AG20443 (cell line): ENCODE data around the gene SLC6A1.

Source experiments
- DNase-seq: peaks from one replicate; pipeline ENCODE4 v3.0.0; 2012; ENCODE audit warnings: low spot score, mixed read lengths

SLC6A1 gene

DNA sequence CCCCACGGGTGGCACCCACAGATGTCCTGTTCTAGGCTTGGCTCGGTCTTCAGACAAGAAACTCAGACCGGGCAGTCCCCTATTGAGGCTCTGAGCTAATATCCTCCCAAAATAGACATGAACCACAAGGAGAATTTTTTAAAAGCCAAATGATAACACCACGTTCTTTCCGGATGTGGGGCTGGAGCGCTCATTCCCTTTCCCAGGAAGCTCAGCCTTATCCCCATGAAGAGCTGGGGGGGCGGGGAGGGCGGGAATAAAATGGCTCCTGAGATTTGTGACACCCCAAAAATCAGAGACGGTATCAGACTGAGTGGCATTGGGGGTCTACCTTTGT, 1.1 kb downstream of the SLC6A1 start:
- DNase-seq = no peak

DNA sequence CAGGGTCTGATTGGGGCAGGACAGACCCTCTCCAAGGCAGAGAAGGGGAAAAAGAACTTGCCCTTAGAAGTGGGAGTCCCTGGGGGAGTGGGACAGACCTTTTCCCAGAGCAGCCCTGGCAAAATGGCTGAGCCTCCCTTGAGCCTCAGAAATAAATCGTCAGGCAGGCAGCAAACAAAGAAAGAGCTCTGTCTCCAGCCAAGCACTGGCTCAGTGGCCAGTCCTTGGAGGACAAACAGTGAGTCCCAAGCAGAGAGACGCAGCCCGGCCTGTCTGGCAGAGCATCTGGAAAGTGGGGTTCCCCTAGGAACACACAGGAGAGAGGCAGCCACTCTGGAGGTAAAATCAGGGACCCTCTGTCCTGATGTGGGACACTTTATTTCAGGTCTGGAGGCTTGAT, 1.8 kb downstream of the SLC6A1 start:
- no peak for DNase-seq

DNA sequence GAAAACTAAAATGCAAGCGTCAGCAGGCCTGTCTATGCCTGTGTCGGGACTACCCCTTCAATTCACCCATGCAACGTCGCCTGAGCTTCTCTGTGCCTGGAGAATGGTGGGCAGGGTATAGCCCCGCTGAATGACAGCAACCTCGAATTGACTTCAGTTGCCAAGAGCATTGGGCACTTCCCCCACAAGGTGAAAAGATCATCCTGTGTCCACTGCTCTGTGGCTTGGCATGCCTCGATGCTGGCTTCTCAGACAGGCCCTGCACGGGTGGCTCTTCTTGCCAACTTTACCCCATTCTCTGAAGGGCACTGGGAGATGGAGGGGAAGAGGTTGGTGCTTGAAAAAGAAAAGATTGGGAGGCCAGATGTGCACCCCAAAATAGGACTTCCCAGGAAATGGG, 3.3 kb downstream of the SLC6A1 start:
- DNase-seq = no peak

DNA sequence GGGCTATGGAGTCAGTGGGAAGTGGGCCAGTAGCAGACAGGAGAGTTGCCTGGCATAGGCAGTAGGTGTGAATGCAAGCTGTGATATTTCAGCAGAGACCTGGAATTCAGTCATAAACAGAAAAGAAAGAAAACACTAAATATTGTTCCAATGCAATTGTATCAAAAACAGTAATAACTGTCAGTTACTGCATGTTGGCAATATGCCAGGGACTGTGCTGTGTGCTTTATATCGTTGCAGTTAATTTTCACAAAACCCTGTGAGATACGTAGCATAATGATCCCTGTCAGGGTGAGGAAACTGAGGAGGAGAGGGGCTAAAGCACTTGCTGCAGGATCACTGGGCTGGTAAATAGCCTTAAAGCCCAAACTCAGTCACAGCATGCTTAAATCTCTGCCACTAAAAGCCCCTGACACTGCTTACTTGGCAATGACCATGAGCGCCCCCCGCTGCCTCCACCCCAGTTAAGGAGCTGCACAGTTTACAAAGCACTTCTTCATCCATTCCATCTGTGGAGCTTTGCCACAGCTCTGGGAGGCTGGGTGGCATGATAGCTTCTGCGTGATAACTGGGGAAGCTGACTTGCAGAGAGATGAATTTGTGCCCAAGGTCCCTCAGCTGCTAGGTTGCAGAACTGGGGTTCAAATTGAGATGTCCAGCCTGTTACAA, 3.9 kb downstream of the SLC6A1 start:
- DNase-seq = no peak

DNA sequence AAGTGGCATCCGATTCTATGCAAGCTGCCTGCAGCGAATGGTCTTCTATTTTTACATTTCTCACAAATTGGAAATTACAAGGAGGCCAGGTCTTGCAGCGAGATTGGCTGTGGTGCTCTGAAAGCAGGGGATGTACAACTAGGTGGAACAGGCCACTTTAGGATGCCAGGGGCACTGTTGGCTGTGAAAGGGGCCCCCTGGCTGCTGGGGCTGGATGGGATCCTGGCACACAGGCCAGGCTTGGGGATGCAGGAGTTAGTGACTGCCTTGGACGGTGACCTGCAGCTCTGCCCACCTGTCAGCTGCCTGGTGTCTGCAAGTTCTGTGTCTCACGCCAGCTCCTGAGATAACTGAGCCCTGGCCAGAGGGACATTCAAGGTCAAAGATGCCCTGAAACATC, 4.6 kb downstream of the SLC6A1 start:
- DNase-seq = no peak

DNA sequence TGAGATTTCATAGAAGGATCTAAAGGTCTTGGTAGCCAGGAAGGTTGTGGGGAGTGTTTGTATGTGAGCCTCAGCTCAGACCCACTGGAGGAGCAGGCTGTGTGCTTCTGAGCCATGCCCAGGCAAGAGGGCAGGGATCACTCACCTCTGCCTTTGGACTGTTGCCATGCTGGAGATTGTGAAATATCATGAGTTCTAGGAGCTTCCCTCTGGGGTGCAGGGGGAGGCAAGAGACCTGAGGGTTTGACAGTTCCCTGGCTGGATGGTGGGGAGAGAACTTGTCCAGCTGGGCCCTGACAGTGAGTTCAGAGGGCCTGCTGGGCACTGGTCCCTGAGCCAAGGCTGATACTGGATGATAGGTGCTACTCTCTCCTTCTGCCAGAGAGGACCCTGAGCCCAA, 6.0 kb downstream of the SLC6A1 start:
- no peak for DNase-seq

DNA sequence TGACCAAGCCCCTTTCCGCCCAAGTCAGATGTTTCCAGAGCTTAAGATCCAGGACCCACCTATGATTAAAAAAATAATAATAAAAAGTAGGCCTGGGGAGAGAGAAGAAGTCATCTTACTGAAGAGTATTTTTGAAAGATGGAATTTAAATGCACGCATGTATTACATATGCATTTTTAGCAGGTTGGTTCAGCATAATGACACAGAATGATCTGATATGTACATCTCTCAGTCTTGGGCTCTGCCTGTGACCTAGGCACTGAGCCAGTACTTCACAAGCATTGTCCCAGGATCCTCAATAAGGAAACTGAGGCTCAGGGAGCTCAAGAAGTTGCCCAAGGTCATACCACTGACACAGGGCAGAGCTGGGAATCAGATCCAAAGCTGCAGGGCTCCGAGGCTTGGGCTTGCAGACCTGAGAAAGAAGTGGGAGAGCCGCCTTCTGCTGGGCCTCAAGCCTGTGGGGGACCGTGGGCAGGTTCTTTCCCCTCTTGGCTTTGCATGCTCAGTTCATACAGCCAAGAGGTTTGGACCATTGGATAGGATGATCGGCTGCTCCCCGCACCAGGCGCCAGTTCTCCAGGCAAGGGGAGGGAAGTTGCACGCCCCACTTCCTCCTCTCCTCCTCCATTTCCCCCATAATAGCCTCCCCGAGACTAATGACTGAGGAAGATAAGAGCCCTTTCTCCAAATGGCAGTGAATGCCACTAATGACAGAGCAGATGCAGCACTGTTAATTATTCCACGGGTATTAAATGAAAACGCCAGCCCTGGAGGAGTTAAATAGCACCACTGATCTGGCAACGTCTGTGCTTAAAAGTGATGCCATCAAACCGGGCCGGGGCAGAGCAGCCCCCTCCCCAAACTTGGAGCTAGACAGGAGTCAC, 6.9 kb downstream of the SLC6A1 start:
- DNase-seq = no peak

DNA sequence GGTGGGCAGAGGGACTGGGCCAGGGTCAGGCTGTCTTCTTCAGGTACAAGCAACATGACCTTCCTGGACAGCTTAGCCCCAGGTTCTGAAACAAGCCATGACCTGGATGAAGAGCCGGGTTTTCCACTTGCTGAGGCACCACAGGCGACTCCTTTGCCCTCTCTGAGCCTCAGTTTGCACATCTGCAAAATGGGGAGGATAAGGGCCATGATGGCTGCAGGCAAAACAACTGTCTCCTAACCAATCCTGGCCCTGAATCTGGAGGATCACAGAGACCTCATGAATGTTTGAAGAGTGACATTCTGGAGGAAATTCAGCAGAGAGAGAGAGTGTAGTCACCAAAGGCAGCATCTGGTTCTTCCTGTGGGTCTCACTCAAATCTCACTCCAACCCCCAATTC, 8.0 kb downstream of the SLC6A1 start:
- no peak for DNase-seq

DNA sequence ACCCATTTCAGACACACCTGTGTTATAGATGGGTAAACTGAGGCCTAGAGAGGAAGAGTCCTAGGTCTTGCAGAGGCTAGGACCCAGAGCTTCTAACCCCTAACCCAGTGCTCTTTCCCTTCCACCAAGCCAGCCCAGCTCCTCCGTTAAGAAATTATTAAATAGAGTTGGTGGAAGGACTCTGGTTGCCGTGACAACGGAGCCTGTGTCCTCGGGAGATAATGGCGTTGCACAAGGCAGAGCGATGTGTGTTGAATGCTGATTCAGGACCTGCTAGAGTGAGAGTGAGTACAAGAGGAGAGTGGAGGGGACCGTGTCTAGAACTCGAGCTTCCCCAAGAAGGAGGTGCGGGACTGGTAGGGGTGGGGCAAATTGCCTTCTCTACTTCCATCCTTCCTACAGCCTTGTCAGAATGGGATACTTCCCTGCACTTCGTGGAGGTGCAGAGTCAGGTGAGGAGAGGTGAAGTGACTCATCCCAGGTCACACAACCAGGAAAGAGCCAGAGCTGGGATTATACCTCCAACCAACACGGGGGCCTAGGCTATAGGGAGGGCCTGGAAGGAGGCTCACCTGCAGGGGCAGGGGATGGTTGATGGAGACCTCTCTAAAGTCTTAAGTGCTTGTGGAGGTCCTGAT, 8.6 kb downstream of the SLC6A1 start:
- no peak for DNase-seq

DNA sequence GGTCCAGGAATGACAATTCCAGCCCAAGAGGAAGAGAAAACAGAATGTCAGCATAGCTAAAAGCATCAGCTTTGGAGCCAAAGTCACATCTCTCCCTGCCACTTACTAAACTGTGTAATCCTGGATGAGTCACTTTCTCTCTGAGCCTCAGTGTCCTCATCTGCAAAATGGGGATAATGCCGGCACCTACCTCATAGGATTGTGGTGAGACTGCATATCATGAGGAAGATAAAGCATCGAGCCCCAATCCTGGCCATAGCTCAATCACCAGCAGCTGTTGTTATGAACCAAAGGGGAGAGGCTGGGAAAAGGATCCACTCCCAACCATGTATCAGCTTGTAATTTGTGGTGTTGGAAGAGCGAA, 9.1 kb downstream of the SLC6A1 start:
- DNase-seq = no peak

DNA sequence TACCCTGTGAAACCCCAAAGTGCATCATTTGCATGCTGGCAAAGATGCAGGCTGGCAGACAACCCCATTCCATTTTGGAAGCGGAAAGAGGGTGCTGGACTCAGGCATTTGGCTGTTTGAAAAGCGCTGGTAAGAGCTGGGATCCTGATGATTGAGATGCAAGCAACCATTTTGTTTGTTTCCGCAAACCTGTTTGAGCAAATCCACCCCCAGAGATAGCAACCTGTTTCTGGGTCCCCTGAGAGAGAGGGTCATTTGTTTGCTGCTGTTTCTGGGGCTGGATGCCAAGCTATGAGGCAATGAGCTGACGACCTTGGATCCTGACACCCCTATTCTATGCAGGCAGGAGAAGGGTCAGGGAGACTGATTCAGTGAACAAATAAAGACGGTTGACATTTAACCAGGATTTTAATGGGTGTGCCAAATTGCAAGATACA, 9.8 kb downstream of the SLC6A1 start:
- DNase-seq = no peak

DNA sequence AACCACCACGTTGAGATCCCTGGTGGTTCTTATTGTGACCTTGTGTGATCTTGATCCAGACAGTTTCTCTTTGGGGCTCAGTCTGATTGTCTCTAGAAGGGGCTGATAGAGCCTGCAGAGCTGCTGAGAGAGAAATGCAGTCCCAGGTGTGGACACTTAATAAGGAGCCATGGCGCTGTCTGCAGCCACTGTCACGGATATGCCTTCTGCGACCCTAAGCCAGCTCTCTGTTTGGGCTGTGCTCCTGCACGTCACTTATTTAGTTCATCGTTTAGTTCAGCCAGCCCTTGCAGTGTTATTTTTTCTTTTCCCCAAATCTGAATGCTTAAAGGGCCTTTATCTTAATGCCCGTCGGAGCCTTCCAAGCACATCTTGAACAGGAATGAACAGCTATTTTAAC, 12.0 kb downstream of the SLC6A1 start:
- no peak for DNase-seq

DNA sequence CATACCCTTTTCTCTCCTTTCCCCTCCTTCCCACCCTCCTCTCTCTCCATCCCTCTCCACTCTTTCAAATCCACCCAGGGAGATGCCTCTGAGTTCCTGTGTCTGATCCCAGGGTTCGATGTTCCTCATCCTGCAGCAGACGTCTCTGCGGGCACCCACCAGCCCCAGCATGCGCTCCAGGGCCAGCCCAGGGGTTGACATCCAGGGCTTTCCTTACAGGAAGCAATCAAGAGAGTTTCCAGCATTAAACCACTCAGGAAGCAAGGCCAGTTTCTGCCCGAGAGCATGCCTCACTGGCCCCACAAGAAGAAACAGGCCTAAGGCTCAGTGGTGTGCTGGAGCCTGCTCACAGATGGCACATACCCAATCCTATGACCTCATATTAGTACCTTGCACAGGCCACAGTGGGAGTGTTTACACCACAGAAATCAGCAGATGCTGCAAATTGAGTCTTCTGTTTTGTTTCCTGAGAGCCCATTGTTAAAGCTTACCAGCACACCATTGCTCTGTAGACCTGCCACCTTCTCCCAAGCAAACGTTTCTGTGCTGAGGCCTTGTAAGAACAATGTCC, 13.2 kb downstream of the SLC6A1 start:
- DNase-seq = no peak

DNA sequence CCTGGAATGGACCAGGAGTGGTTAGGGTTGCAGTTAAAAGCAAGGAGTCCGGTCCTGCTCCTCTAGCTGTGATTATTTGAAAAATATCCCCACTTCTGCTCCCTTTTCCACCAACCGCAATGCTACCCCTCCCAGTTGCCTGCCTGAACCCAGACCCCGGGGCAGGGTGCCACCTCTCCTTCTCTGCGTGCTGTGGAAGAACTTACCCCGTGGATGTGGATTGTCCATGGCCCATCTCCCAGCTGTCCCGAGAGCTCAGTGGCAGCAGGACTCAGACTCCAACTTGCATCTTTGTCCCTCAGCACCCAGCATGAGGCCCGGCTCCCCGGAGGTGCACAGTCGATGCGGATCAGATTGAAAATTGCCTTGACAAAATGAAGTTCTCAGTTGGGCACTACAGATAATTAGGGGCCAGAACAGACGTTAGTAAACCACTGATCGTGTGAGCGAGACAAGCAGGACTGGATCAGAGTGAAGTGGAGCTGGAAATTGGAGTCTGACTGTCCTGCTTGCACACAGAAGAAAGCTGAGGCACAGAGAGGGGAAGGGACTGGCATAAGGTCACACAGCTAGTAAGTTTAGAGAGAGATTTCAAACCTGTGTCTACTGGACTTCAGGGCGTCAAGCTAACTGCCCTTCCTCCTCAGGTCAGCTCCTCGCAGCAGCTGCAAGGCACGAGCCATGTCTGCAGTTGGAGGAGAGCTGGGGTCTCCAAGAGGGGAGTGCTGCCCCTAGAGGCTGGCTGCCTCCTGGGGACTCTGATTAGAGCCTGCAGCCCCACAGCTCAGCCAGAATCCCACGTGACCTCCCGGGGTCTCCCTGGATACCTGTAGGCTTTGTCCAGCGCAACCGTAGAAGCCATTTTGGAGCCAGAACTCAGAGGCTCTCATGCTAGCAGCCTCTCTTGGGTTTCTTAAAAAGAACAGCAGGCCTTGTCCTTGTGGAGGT, 14.7 kb downstream of the SLC6A1 start:
- DNase-seq = no peak

DNA sequence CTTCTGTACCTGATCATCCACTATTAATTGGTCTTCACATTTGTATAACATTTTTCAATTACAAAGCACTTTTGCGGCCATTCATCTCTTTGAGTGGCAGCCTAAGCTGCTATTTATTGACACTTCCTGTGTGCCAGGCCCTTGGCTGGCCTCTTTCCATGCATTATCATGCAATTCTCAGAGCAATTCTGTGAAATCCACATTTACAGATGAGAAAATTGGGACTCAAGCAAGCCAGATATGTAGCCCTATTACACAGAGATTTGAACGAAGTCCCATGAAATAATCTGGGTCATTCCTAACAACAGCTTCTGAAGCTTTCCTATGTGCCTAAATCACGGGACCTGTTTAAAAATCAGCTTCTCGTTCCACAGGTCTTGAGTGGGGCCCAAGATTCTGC, 17.4 kb downstream of the SLC6A1 start:
- DNase-seq = no peak

DNA sequence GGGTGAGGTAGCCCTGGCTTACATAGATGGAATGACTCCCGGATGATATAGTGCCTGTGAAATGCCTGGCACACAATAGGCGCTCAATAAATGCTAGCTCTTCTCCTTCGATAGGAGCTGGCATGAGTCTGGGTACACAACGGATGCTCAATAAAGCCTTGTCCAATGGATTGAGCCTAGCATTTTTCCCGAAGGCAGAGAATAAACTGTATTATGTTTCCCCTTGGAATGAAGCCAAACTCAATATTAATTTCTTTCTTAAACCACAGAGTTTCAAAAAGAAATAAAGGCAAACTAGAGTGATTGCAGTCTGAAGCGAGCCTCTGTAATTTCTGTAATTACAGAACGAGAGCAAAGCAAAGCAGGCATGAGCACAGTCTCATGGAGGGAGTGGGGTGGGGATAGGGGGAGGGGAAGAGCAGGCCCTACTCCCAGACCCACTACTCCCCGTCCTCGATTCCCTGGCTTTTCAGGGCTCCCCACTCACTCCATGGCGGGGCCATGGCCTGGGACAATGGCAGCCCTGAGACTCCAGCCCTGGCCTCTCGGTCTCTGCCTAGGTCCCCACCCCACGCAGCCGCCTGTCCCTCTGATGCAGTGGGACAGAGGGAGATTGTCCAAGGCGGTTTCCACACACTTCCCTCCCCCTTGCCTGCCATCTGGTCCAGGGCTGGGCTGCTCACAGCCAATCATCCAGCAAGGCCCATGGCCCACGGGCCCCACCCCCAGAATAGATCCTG, 18.0 kb downstream of the SLC6A1 start:
- no peak for DNase-seq

DNA sequence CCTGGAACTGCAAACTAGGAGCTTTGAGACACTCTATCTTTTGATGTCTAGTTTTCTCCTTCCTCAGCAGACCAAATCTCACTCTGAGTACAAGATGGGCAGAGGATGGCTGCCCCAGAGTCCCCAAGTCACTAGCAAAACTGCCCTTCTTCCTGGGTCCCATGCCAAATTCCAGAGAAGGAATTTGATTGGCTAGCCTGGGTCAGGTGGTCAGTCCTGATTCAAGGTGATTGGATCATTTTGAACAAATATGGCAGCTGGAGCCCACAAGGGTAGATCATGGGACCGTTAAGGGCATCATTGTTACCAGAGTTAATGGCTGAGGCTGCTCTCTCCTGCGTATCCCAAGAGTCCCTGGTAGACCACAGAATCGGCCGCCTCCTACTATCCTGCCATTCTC, 21.7 kb downstream of the SLC6A1 start:
- DNase-seq = no peak

DNA sequence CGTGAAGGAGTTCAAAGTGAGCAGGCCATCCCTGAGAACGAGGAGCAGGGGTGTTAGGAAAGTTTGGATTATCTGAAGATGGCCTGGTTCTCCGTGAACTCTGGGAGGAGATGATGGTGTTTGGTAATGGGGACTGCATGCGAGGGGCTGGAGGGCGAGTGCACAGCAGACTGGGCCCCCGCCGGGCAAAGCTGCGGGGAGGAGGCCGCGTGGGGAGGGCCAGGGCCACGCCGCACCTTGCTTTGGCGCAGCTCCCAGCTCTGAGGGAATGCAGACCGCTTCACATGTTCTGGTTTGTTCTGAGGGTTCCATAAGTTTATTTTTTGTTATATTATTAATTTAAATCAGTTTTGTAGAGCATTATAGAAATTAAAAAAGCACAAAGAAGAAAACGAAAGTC, 22.2 kb downstream of the SLC6A1 start:
- no peak for DNase-seq

DNA sequence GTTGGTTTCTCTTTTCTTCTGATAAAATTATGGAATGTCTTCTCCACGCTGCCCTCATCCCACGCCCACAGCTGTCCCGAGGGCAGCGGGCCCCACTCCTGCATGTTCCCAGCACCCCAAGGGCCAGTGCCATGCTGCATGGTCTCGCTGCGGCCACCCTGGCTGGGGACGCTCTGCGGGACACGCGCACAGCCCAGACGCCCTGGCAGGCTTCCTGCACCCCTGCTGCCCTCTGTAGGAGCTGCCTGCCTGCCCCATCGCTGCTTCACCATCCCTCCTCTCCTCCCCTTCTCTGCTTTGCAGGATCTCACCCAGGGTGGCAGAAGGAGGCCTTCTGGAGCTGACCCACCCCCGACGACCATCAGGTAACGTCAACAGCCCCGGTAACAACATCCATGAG, 22.8 kb downstream of the SLC6A1 start:
- no peak for DNase-seq

DNA sequence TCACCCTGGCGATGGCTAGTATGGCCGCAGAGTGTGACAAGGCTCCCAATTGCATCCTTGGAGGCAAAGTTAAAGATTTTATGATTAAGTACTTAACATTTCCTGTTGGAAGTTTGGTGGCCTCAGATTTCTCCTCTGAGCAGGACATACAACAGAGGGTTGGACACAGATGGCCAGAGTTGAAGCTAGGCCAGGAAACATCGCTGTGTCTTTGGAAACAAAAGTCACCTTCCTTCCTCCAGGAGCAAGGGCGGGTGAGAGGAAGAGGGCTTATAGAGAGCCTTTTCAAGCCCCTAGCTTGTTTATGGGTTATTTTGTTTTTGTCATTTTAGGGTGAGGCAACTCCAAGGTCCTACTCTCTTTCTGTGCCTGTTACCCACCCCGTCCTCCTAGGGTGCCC, 24.2 kb downstream of the SLC6A1 start:
- DNase-seq = no peak

DNA sequence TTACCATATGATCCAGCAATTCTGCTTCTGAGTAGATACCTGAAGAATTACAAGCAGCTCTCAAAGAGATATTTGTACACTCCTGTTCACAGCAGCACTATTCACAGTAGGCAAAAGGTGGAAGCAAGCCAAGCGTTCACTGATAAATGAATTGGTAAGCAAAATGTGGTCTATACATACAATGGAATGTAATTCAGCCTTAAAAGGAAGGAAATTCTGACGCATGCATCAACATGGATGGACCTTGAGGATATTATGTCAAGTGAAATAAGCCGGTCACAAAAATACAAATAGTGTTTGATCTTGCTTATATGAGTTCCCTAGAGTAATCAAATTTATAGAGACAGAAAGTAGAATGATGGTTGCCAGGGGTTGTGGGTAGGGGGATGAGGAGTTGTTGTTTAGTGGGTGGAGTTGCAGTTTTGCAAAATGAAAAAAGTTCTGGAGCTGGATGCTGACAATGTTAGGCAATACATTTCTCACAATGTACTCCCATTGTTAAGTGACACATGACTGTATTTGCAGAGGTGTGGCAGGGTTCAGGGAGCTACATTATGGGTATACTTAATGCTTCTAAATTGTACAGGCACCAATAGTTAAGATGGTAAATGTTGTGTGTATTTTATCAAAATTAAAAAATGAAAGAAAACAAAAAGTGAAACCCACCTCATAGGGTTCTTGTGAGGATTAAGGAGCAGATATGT, 26.7 kb downstream of the SLC6A1 start:
- no peak for DNase-seq
